Measurements from ENCODE around the gene SLC2A13.

GRCh38 chr12:39883411-39883810 is 222.5 kb downstream of the SLC2A13 start:
- no peak for TF ChIP-seq CTCF (IDR thresholded peaks at IDR 0.05)
- TF ChIP-seq POLR2A (IDR thresholded peaks at IDR 0.05): no peak
